B cell (primary cell): ENCODE results near the gene FARP1.

Experiments
- CTCF ChIP-seq: fragments of 200-600 bp; IDR thresholded peaks from one replicate; pipeline ENCODE4 v1.8.0; 2022; ENCODE audit warnings: antibody characterized with exemption, mild to moderate bottlenecking
- EZH2 ChIP-seq: IDR thresholded peaks from 2 replicates; pipeline ENCODE4 v1.6.1; 2012; ENCODE audit warnings: borderline replicate concordance, low read depth, mild to moderate bottlenecking, moderate library complexity, low read length; ENCODE audit not compliant: insufficient read depth, poor library complexity, severe bottlenecking

- TF ChIP-seq CTCF (no peak), EZH2 (no peak)
Observed at GRCh38 chr13:98490195-98490836, 347.4 kb downstream of the FARP1 start.
